Mesendoderm (in vitro differentiated cells): ENCODE data around the gene ATG7.

ENCODE experiments used
- DNase-seq: peaks from one replicate; pipeline ENCODE4 v3.0.0; 2013
- H2AK5ac ChIP-seq: 2 replicates; pipeline ENCODE4 v1.6.1; 2013; ENCODE audit warnings: low read length, inconsistent platforms
- H2BK120ac ChIP-seq: 2 replicates; pipeline ENCODE4 v1.6.1; 2013; ENCODE audit warnings: low read depth, mild to moderate bottlenecking, low read length, moderate library complexity, mixed read lengths
- H2BK15ac ChIP-seq: replicated peaks from 2 replicates; pipeline ENCODE4 v1.6.1; 2013; ENCODE audit warnings: low read depth, mild to moderate bottlenecking, moderate library complexity
- H2BK5ac ChIP-seq: 2 replicates; pipeline ENCODE4 v1.6.1; 2013; ENCODE audit warnings: low read length, inconsistent platforms
- H3K18ac ChIP-seq: 2 replicates; pipeline ENCODE4 v1.6.1; 2013; ENCODE audit warnings: mild to moderate bottlenecking, low read length, mixed read lengths
- H3K23ac ChIP-seq: one replicate; pipeline ENCODE4 v1.6.1; 2013; ENCODE audit warnings: low read length
- H3K27ac ChIP-seq: 2 replicates; pipeline ENCODE4 v1.5.1; 2013; ENCODE audit warnings: low read depth, mild to moderate bottlenecking, inconsistent platforms, low read length, moderate library complexity
- H3K27me3 ChIP-seq: 2 replicates; pipeline ENCODE4 v1.6.1; 2013; ENCODE audit warnings: low read length, control low read depth, mild to moderate bottlenecking, inconsistent platforms; ENCODE audit not compliant: insufficient read depth, poor library complexity
- H3K36me3 ChIP-seq: 2 replicates; pipeline ENCODE4 v1.6.1; 2013; ENCODE audit warnings: low read length, inconsistent platforms; ENCODE audit not compliant: control insufficient read depth, insufficient read depth
- H3K4ac ChIP-seq: one replicate; pipeline ENCODE4 v1.6.1; 2013; ENCODE audit warnings: low read depth, mild to moderate bottlenecking, low read length, moderate library complexity
- H3K4me1 ChIP-seq: 2 replicates; pipeline ENCODE4 v1.6.1; 2013; ENCODE audit warnings: low read depth, low read length, inconsistent platforms; ENCODE audit not compliant: control insufficient read depth
- H3K4me2 ChIP-seq: 2 replicates; pipeline ENCODE4 v1.6.1; 2013; ENCODE audit warnings: low read length
- H3K4me3 ChIP-seq: 2 replicates; pipeline ENCODE4 v1.5.1; 2013; ENCODE audit warnings: mild to moderate bottlenecking, low read length
- H3K56ac ChIP-seq: one replicate; pipeline ENCODE4 v1.6.1; 2013; ENCODE audit warnings: low read length
- H3K79me1 ChIP-seq: 2 replicates; pipeline ENCODE4 v1.6.1; 2013; ENCODE audit warnings: low read length, inconsistent platforms
- H3K79me2 ChIP-seq: 2 replicates; pipeline ENCODE4 v1.6.1; 2013; ENCODE audit warnings: mild to moderate bottlenecking, low read length; ENCODE audit not compliant: control insufficient read depth, insufficient read depth
- H3K9ac ChIP-seq: 2 replicates; pipeline ENCODE4 v1.6.1; 2013; ENCODE audit warnings: low read length, inconsistent platforms
- H4K5ac ChIP-seq: one replicate; pipeline ENCODE4 v1.6.1; 2013; ENCODE audit warnings: low read length
- H4K8ac ChIP-seq: one replicate; pipeline ENCODE4 v1.6.1; 2013; ENCODE audit warnings: low read depth, mild to moderate bottlenecking, control low read depth, low read length, moderate library complexity
- WGBS: extraction: QIAGEN DNeasy Blood & Tissue Kit; methylation state at CpG from one replicate; pipeline ENCODE4 v1.1.7; 2013; ENCODE audit warnings: low lambda C conversion rate, missing lambda C conversion rate; ENCODE audit not compliant: insufficient coverage; ENCODE audit errors: extremely low coverage; 5-methylcytosine and 5-hydroxymethylcytosine counted together

Gene ATG7

DNA sequence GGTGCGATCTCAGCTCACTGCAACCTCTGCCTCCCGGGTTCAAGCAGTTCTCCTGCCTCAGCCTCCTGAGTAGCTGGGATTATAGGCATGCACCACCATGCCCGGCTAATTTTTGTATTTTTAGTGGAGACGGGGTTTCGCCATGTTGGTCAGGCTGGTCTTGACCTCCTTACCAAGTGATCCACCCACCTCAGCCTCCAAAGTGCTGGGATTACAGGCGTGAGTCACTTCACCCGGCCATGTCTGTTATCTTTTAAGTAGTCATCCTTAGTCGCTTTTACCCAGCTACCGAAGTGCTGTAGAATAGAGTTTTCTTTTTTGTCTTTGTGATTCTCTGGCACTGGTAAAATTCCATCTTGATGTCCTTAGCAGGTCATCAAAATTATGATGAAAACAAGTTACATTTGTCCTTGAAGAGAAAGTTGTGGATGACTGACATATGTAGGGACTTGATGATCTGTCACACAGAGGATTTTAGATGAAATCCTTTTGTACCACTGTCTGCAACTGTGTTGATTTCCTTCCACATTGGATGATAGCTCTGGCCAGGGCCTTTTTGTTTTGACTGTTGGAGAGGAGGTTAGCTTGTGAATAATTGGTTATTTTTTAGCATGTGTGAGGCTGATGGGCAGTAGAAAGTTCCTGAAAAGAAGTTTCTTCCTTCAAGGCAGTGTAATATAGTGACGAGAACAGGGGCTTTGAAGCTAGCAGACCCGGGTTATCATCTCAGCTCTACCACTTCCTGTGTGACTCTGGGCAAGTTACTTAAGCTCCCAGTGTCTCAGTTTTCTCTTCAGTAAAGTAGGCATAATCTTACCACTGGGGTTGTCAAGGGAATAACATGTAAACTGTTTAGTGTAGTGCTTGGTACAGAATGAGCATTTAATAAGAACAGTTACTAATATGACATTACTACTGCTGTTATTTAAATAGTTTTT lies 18.8 kb downstream of the ATG7 start:
- Histone ChIP-seq H3K4ac (no peak overlapping the region), H4K5ac (no peak overlapping the region), H3K4me2 (no peak overlapping the region), H2BK15ac (no peak overlapping the region), H3K27me3 (no peaks in the 10 kb centered on the region), H3K9ac (no peak overlapping the region), H3K56ac (no peak overlapping the region), H3K4me3 (no peak overlapping the region), H3K23ac (no peak overlapping the region), H2BK120ac (no peak overlapping the region), H3K4me1 (no peaks in the 10 kb centered on the region), H4K8ac (no peak overlapping the region), H3K79me1 (peaks cover 2% of the 10 kb centered on the region), H2AK5ac (no peak overlapping the region), H3K27ac (no peak overlapping the region), H3K79me2 (no peaks in the 10 kb centered on the region), H2BK5ac (no peak overlapping the region), H3K18ac (no peak overlapping the region), H3K36me3 (no peaks in the 10 kb centered on the region)
- WGBS: no CpG with 5 or more reads among the region's 11 CpGs
- no peak for DNase-seq

DNA sequence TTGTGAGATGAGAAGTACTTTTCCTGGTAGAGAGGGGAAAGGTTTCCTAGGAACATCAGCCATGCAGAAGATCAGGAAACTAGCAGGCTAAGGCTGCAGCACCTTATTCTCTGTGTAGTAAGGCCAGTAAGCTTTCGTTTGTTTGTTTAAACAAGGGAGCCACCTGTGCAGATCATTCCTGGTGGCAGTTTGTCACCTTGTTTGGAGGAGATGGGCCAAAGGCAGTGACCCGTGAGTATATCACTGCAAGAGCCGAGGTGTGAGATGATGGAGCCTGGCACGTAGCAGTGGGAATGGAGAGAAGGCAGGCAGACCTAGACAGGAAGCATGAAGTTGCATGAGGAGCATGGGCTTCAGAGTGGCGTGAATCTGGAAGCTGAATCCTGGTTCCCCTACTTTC lies 19.6 kb downstream of the ATG7 start:
- H3K27ac ChIP-seq: no peak overlapping the region
- no peaks in the 10 kb centered on the region for H3K4me1 ChIP-seq
- no peak overlapping the region for H3K18ac ChIP-seq
- H2BK15ac ChIP-seq: no peak overlapping the region
- no peak overlapping the region for H2AK5ac ChIP-seq
- no peak overlapping the region for H3K4me2 ChIP-seq
- H3K56ac ChIP-seq: no peak overlapping the region
- no peak overlapping the region for H4K8ac ChIP-seq
- H4K5ac ChIP-seq: no peak overlapping the region
- no peak overlapping the region for H2BK120ac ChIP-seq
- no peaks in the 10 kb centered on the region for H3K79me2 ChIP-seq
- no peak overlapping the region for H3K23ac ChIP-seq
- DNase-seq: no peak
- no peaks in the 10 kb centered on the region for H3K36me3 ChIP-seq
- H3K4me3 ChIP-seq: no peak overlapping the region
- no peaks in the 10 kb centered on the region for H3K27me3 ChIP-seq
- H3K4ac ChIP-seq: no peak overlapping the region
- no peak overlapping the region for H2BK5ac ChIP-seq
- WGBS: no CpG with 5 or more reads among the region's 5 CpGs
- peaks cover 2% of the 10 kb centered on the region for H3K79me1 ChIP-seq
- H3K9ac ChIP-seq: no peak overlapping the region

DNA sequence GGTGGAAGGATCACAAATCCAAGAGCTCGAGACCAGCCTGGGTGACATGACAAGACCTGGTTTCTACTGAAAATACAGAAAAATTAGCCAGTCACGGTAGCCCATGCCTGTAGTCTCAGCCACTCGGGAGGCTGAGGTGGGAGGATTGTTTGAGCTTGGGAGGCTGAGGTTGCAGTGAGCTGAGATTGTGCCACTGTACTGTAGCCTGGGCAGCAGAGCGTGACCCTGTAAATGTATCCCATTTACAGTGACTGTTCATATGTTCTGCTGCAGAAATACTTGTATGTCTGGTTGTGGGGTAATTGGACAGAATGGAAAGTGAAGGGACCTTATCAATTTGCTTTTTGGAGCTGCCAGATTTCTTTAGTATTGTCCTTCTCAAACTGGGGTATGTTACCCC lies 24.9 kb downstream of the ATG7 start:
- Histone ChIP-seq H3K4me3 (no peak overlapping the region), H4K5ac (no peak overlapping the region), H3K4me1 (no peaks in the 10 kb centered on the region), H3K27ac (no peak overlapping the region), H2BK15ac (no peak overlapping the region), H3K79me1 (no peaks in the 10 kb centered on the region), H3K79me2 (no peaks in the 10 kb centered on the region), H2BK5ac (no peak overlapping the region), H3K4me2 (no peak overlapping the region), H3K4ac (no peak overlapping the region), H3K36me3 (no peaks in the 10 kb centered on the region), H3K56ac (no peak overlapping the region), H2AK5ac (no peak overlapping the region), H3K18ac (no peak overlapping the region), H3K23ac (no peak overlapping the region), H2BK120ac (no peak overlapping the region), H4K8ac (no peak overlapping the region), H3K27me3 (no peaks in the 10 kb centered on the region), H3K9ac (no peak overlapping the region)
- no CpG with 5 or more reads among the region's 4 CpGs for WGBS
- no peak for DNase-seq

DNA sequence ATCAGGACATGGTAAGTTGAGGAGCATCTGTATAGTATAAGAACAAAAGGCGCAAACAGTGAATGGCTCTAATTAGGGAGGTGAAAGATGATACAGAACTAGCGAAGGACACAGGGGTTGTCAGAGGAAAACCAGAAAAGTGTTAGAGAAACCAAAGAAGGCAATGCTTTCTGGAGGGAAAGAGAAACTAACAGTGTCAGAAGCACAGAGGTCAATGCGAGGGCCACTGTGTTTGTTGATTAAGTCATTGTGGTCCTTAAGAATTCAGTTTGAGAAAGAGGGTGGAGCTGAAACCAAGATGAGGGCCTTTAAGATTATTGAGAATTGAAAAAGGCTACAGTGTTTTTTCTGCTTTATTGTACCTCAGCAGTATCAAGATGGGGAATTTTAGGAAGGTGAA lies 28.8 kb downstream of the ATG7 start:
- Histone ChIP-seq H3K18ac (no peak overlapping the region), H2AK5ac (no peak overlapping the region), H3K79me2 (no peaks in the 10 kb centered on the region), H3K27ac (no peak overlapping the region), H4K5ac (no peak overlapping the region), H2BK120ac (no peak overlapping the region), H3K56ac (no peak overlapping the region), H3K27me3 (no peaks in the 10 kb centered on the region), H3K4me3 (no peak overlapping the region), H3K4ac (no peak overlapping the region), H3K79me1 (no peaks in the 10 kb centered on the region), H3K23ac (no peak overlapping the region), H3K4me2 (no peak overlapping the region), H2BK5ac (no peak overlapping the region), H3K36me3 (no peaks in the 10 kb centered on the region), H3K9ac (no peak overlapping the region), H4K8ac (no peak overlapping the region), H3K4me1 (peaks cover 3% of the 10 kb centered on the region), H2BK15ac (no peak overlapping the region)
- DNase-seq: no peak
- no CpG with 5 or more reads among the region's 3 CpGs for WGBS

DNA sequence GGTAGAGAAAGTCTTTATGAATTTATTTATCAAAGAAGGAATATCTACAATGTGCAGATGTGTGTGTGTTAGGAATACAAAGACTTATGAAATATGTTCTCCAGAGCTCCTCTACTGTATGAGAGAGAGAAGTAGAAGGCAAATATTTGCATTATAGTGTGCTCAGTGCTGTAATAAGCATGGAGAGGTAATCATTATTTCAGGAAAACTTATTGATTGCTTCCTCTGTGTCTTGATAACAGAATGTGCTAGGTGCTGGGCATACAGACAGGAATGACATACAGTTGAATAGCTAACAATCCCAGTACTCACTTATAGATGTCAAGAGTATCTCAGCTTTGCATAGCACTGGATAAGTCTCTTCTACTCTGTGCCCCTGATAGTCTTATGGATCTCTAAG lies 30.2 kb downstream of the ATG7 start:
- H3K4me2 ChIP-seq: no peak overlapping the region
- no peak overlapping the region for H2BK5ac ChIP-seq
- no peak overlapping the region for H3K18ac ChIP-seq
- no peak overlapping the region for H3K27ac ChIP-seq
- no peaks in the 10 kb centered on the region for H3K27me3 ChIP-seq
- H3K4me1 ChIP-seq: peaks cover 3% of the 10 kb centered on the region
- H3K79me1 ChIP-seq: no peaks in the 10 kb centered on the region
- H4K5ac ChIP-seq: no peak overlapping the region
- no peak overlapping the region for H2AK5ac ChIP-seq
- H4K8ac ChIP-seq: no peak overlapping the region
- no peak overlapping the region for H3K9ac ChIP-seq
- no peak overlapping the region for H3K56ac ChIP-seq
- no peaks in the 10 kb centered on the region for H3K79me2 ChIP-seq
- no peak overlapping the region for H2BK15ac ChIP-seq
- H3K4me3 ChIP-seq: no peak overlapping the region
- H3K23ac ChIP-seq: no peak overlapping the region
- H3K4ac ChIP-seq: no peak overlapping the region
- no peak overlapping the region for H2BK120ac ChIP-seq
- no peaks in the 10 kb centered on the region for H3K36me3 ChIP-seq
- no peak for DNase-seq

DNA sequence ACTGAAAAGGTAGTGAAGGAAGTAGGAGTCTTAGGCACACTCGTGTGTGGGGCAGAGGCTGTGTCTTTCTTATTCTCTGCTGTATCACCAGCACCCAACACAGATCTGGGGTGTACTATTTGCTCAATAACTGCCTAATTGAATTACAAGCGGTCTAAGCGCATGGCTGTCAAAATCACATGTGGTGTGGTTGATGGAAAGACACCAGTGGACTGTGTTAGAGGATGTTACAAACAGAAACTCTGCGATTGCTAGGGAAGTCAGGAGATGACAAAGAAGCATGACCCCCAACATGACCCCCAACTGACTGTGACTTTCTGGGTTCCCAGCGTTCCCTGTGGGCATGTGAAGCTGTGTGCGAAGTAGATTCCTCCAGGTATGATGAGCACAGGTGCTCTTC lies 32.0 kb downstream of the ATG7 start:
- no CpG with 5 or more reads among the region's 6 CpGs for WGBS

More for the DNA sequence above, 32.0 kb downstream of the ATG7 start:
- H3K79me2 ChIP-seq: no peaks in the 10 kb centered on the region
- H2BK120ac ChIP-seq: no peak overlapping the region
- H4K8ac ChIP-seq: no peak overlapping the region
- H3K23ac ChIP-seq: no peak overlapping the region
- no peaks in the 10 kb centered on the region for H3K36me3 ChIP-seq
- no peak overlapping the region for H3K56ac ChIP-seq
- no peak overlapping the region for H2BK5ac ChIP-seq
- H3K27me3 ChIP-seq: no peaks in the 10 kb centered on the region
- no peak overlapping the region for H2BK15ac ChIP-seq
- H3K4ac ChIP-seq: no peak overlapping the region
- H2AK5ac ChIP-seq: no peak overlapping the region
- no peak overlapping the region for H3K4me2 ChIP-seq
- H3K79me1 ChIP-seq: no peaks in the 10 kb centered on the region
- no peak overlapping the region for H3K4me3 ChIP-seq
- no peak overlapping the region for H3K18ac ChIP-seq
- DNase-seq: no peak
- no peak overlapping the region for H3K27ac ChIP-seq
- H3K4me1 ChIP-seq: peaks cover 3% of the 10 kb centered on the region
- H3K9ac ChIP-seq: no peak overlapping the region
- no peak overlapping the region for H4K5ac ChIP-seq
